WTC11 (cell line): Measurements from ENCODE around the gene DISP2. TPM values are rescaled to one million over a fixed set of nuclear protein-coding genes. Genes with fewer than 3 reads are reported as not detected.

ENCODE experiments used
- ATAC-seq: fragments of 200-7000 bp; cut with Tn5 transposase; 2 replicates; pipeline ENCODE4 v1.10.0; 2021; ENCODE audit warnings: mild to moderate bottlenecking, moderate library complexity
- CTCF ChIA-PET: fragments of 300-600 bp; sonication (Branson Sonifier 250); formaldehyde crosslinking; loops from one replicate; lab custom pipeline; 2021; ENCODE audit warnings: antibody characterized with exemption; lab: Charles Lee
- POLR2A ChIA-PET: fragments of 350-600 bp; sonication (Branson Sonifier 250); formaldehyde crosslinking; loops from one replicate; lab custom pipeline; 2021; ENCODE audit warnings: antibody characterized with exemption; lab: Charles Lee
- DNase-seq: peaks from one replicate; pipeline ENCODE4 v3.0.0; 2021; ENCODE audit warnings: low spot score
- H3K27ac Mint-ChIP-seq: 2 replicates; pipeline ENCODE4 v1.8.0; 2021; ENCODE audit warnings: mixed read lengths
- H3K27me3 Mint-ChIP-seq: 2 replicates; pipeline ENCODE4 v1.8.0; 2021; ENCODE audit warnings: low read depth, mild to moderate bottlenecking, moderate library complexity, mixed read lengths
- H3K36me3 Mint-ChIP-seq: 2 replicates; pipeline ENCODE4 v1.8.0; 2021; ENCODE audit warnings: mixed read lengths
- H3K4me1 Mint-ChIP-seq: 2 replicates; pipeline ENCODE4 v1.8.0; 2022; ENCODE audit warnings: mixed read lengths
- H3K4me3 Mint-ChIP-seq: 2 replicates; pipeline ENCODE4 v1.8.0; 2021; ENCODE audit warnings: mild to moderate bottlenecking, moderate library complexity, mixed read lengths
- H3K9me3 Mint-ChIP-seq: 2 replicates; pipeline ENCODE4 v1.8.0; 2021; ENCODE audit warnings: mixed read lengths
- ATF1 ChIP-seq: sonication (generic); formaldehyde crosslinking; IDR thresholded peaks from 2 replicates; pipeline ENCODE4 v1.8.1; 2023; ENCODE audit warnings: mild to moderate bottlenecking, moderate library complexity, missing genetic modification reagents
- FOXJ3 ChIP-seq: sonication (generic); formaldehyde crosslinking; IDR thresholded peaks from 2 replicates; pipeline ENCODE4 v1.9.0; 2021; ENCODE audit warnings: missing genetic modification reagents, mild to moderate bottlenecking, borderline replicate concordance
- JAZF1 ChIP-seq: fragments of 250-450 bp; sonication (Bioruptor Pico); IDR thresholded peaks from 2 replicates; pipeline ENCODE4 v1.9.0; 2021; ENCODE audit warnings: moderate library complexity, mild to moderate bottlenecking, inconsistent platforms
- TP53 ChIP-seq: sonication (generic); formaldehyde crosslinking; IDR thresholded peaks from 2 replicates; pipeline ENCODE4 v1.8.1; 2023; ENCODE audit warnings: mild to moderate bottlenecking, missing genetic modification reagents
- ZBTB21 ChIP-seq: sonication (generic); formaldehyde crosslinking; IDR thresholded peaks from 2 replicates; pipeline ENCODE4 v1.8.1; 2023; ENCODE audit warnings: mild to moderate bottlenecking, missing genetic modification reagents, borderline replicate concordance
- ZNF423 ChIP-seq: fragments of 250-450 bp; sonication (Bioruptor Pico); IDR thresholded peaks from 2 replicates; pipeline ENCODE4 v2.1.2; 2022; ENCODE audit warnings: mild to moderate bottlenecking, moderate library complexity
- total RNA-seq: library from RNA; stranded (reverse); gene quantifications from 3 replicates; pipeline ENCODE4 v1.2.3, GENCODE V29; 2021
- TF ChIP-seq, protein P1 (sequence below): fragments of 200-600 bp; IDR thresholded peaks from 2 replicates; pipeline ENCODE4 v1.8.0; 2022; ENCODE audit warnings: antibody characterized with exemption
- TF ChIP-seq, protein P2 (sequence below): fragments of 250-450 bp; sonication (Bioruptor Pico); IDR thresholded peaks from 2 replicates; pipeline ENCODE4 v1.9.0; 2021; ENCODE audit warnings: moderate library complexity, mild to moderate bottlenecking, inconsistent platforms, borderline replicate concordance
- TF ChIP-seq, protein P3 (sequence below): sonication (generic); formaldehyde crosslinking; IDR thresholded peaks from 2 replicates; pipeline ENCODE4 v1.8.1; 2022; ENCODE audit warnings: missing genetic modification reagents, borderline replicate concordance
- TF ChIP-seq, protein P4 (sequence below): sonication (generic); formaldehyde crosslinking; IDR thresholded peaks from 2 replicates; pipeline ENCODE4 v1.8.0; 2022; ENCODE audit warnings: missing genetic modification reagents
- TF ChIP-seq, protein P5 (sequence below): sonication (generic); formaldehyde crosslinking; conservative IDR thresholded peaks from 2 replicates; pipeline ENCODE4 v1.8.1; 2022; ENCODE audit warnings: mild to moderate bottlenecking, missing genetic modification reagents
- TF ChIP-seq, protein P6 (sequence below): sonication (generic); formaldehyde crosslinking; conservative IDR thresholded peaks from 2 replicates; pipeline ENCODE4 v1.8.1; 2023; ENCODE audit warnings: mild to moderate bottlenecking, low read depth, missing genetic modification reagents, moderate library complexity

The DISP2 gene
- total RNA-seq, 1 experiment from 2014 or later, result 3.5 TPM

DNA sequence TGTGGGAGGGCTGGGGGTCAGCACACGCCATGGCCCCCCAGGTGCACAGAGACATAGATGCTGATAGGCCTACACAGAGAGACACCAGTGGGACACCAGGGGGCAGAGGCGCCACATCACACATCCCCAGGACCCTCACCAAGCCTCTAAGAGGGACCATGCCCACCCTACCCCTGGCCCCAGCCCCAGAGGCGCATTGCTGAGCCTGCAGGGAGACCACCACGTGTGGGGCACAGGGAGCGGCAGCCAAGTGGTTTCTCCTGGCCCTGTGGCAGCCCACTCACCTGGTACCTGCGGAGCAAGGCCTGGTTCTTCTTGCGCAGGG lies 18.4 kb upstream of the DISP2 start:
- TF ChIP-seq, protein P1, sequence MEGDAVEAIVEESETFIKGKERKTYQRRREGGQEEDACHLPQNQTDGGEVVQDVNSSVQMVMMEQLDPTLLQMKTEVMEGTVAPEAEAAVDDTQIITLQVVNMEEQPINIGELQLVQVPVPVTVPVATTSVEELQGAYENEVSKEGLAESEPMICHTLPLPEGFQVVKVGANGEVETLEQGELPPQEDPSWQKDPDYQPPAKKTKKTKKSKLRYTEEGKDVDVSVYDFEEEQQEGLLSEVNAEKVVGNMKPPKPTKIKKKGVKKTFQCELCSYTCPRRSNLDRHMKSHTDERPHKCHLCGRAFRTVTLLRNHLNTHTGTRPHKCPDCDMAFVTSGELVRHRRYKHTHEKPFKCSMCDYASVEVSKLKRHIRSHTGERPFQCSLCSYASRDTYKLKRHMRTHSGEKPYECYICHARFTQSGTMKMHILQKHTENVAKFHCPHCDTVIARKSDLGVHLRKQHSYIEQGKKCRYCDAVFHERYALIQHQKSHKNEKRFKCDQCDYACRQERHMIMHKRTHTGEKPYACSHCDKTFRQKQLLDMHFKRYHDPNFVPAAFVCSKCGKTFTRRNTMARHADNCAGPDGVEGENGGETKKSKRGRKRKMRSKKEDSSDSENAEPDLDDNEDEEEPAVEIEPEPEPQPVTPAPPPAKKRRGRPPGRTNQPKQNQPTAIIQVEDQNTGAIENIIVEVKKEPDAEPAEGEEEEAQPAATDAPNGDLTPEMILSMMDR, result peak; percentile 30; the same call in 1 of the 2 replicates
- TF ChIP-seq, protein P2, sequence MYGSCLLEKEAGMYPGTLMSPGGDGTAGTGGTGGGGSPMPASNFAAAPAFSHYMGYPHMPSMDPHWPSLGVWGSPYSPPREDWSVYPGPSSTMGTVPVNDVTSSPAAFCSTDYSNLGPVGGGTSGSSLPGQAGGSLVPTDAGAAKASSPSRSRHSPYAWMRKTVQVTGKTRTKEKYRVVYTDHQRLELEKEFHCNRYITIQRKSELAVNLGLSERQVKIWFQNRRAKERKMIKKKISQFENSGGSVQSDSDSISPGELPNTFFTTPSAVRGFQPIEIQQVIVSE, result no peak
- H3K36me3 Mint-ChIP-seq, result no peaks in the 10 kb centered on the region
- H3K4me3 Mint-ChIP-seq, result no peak overlapping the region
- ChIA-PET CTCF (interaction anchor here (0.7 to 9.6 kb wide), 20 partner anchors 11 to 122 kb away, joined by 3 to 264 read pairs (median 10); partner anchors contain the start of genes ANKRD63, BAHD1, INAFM2 and KNSTRN), POLR2A (interaction anchor here (1.3 to 1.6 kb wide), 2 partner anchors 17 to 37 kb away, joined by 3 to 4 read pairs; partner anchors contain the start of gene INAFM2)
- H3K27me3 Mint-ChIP-seq, result peaks cover 5% of the 10 kb centered on the region
- DNase-seq (no peak), ATAC-seq (no peak)
- H3K9me3 Mint-ChIP-seq, result no peaks in the 10 kb centered on the region
- peaks cover 40% of the 10 kb centered on the region for H3K4me1 Mint-ChIP-seq
- H3K27ac Mint-ChIP-seq, result no peak overlapping the region

DNA sequence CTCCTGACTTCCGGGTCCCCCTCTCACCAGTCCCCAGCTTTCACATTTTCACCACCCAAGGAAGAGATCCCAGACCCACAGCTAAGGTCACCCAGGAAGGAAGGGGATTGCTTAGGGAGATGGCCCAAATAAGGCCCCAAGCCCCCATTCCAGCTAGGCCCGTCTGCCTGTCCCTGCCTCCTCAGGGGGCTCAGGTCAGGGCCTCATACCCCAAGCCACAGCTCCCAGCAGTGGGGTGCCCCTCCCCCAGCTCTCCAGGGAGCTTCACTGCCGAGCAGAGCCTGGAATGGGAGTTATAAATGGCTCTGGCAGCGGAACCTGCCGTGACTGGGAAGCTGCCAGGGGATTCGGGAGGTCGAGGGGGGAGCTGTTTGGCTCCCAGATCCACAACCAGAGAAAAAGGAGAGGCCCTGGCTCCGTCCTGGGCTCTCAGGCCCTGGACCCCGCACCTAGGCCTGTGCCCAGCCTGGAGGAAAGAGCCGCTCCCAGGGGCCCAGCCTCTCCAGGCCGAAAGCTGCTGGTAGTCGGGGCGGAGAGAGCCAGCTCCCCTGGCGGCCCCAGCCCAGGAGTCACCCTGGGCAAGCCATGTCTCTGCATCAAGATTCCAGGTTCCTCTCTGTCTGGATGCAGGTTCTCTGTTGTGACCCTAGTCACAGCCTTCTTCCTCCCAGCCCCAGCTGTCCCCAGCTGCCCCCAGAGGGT lies 17.8 kb upstream of the DISP2 start:
- Mint-ChIP-seq H3K9me3 (no peaks in the 10 kb centered on the region), H3K27me3 (peaks cover 5% of the 10 kb centered on the region), H3K4me3 (no peak overlapping the region), H3K4me1 (peaks cover 38% of the 10 kb centered on the region), H3K36me3 (no peaks in the 10 kb centered on the region), H3K27ac (no peak overlapping the region)
- DNase-seq (no peak), ATAC-seq (no peak)
- POLR2A ChIA-PET, result interaction anchor here (0.9 to 1.6 kb wide), 3 partner anchors 17 to 43 kb away, joined by 3 to 4 read pairs (median 3); partner anchors contain the start of genes INAFM2 and KNSTRN
- TF ChIP-seq, protein P3, sequence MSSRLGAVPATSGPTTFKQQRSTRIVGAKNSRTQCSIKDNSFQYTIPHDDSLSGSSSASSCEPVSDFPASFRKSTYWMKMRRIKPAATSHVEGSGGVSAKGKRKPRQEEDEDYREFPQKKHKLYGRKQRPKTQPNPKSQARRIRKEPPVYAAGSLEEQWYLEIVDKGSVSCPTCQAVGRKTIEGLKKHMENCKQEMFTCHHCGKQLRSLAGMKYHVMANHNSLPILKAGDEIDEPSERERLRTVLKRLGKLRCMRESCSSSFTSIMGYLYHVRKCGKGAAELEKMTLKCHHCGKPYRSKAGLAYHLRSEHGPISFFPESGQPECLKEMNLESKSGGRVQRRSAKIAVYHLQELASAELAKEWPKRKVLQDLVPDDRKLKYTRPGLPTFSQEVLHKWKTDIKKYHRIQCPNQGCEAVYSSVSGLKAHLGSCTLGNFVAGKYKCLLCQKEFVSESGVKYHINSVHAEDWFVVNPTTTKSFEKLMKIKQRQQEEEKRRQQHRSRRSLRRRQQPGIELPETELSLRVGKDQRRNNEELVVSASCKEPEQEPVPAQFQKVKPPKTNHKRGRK (CRISPR knock-in tag), result no peak
- peak; percentile 37; the same call in 1 of the 2 replicates for TF ChIP-seq ZNF423 (CRISPR knock-in tag)
- CTCF ChIA-PET, result interaction anchor here (0.7 to 9.6 kb wide), 20 partner anchors 12 to 168 kb away, joined by 3 to 264 read pairs (median 6); partner anchors contain the start of genes ANKRD63, BAHD1, INAFM2 and KNSTRN

DNA sequence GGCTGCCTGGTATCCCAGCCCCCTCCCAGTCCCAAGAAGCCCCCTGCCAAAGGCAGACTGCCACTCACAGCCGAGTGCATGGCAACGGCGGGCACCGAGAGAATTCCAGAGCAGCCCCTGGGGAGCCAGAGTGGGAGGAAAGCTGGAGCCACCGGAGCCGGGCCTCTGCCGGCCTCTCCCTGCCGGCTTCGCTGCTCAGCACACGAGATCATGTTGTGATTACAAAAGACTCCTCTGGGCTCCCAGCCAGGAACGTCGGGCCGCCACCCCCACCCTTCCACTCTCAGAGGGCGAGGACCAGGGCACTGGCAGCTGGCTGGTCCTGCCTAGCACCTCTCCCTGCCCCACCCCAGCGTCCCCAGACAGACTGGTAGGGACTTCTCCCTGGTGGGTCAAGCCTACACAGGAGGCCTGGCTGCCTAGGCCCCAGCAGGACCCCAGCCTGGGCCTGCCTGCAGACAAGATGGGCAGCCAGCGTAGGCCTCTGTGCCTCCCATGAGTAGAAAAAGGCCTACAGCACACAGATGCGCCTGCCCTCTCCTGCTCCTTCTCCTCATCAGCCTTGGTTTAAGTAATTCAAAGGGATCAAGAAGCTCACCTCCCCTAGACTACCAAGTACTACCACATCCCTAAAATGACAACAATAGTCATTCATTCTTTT lies 17.1 kb upstream of the DISP2 start, which contains the start of gene CCDC9B:
Gene CCDC9B, minus strand, starts transcription at position 200 of the 661 bp plus-strand sequence. Its CDS starts 120 bp downstream, at position 80.
- DNase-seq (no peak), ATAC-seq (no peak)
- ChIA-PET POLR2A (interaction anchor here (0.9 to 1.6 kb wide), 3 partner anchors 18 to 42 kb away, joined by 3 to 4 read pairs (median 3); partner anchors contain the start of genes INAFM2 and KNSTRN), CTCF (interaction anchor here (0.6 to 9.6 kb wide), 17 partner anchors 12 to 167 kb away, joined by 3 to 264 read pairs (median 14); partner anchors contain the start of genes ANKRD63, BAHD1, INAFM2 and KNSTRN)
- Mint-ChIP-seq H3K9me3 (no peaks in the 10 kb centered on the region), H3K27ac (no peak within 1 kb of the TSS), H3K4me1 (peaks cover 33% of the 10 kb centered on the region), H3K36me3 (no peaks in the 10 kb centered on the region), H3K27me3 (peaks cover 5% of the 10 kb centered on the region), H3K4me3 (no peak within 1 kb of the TSS)
- TF ChIP-seq, protein P4, sequence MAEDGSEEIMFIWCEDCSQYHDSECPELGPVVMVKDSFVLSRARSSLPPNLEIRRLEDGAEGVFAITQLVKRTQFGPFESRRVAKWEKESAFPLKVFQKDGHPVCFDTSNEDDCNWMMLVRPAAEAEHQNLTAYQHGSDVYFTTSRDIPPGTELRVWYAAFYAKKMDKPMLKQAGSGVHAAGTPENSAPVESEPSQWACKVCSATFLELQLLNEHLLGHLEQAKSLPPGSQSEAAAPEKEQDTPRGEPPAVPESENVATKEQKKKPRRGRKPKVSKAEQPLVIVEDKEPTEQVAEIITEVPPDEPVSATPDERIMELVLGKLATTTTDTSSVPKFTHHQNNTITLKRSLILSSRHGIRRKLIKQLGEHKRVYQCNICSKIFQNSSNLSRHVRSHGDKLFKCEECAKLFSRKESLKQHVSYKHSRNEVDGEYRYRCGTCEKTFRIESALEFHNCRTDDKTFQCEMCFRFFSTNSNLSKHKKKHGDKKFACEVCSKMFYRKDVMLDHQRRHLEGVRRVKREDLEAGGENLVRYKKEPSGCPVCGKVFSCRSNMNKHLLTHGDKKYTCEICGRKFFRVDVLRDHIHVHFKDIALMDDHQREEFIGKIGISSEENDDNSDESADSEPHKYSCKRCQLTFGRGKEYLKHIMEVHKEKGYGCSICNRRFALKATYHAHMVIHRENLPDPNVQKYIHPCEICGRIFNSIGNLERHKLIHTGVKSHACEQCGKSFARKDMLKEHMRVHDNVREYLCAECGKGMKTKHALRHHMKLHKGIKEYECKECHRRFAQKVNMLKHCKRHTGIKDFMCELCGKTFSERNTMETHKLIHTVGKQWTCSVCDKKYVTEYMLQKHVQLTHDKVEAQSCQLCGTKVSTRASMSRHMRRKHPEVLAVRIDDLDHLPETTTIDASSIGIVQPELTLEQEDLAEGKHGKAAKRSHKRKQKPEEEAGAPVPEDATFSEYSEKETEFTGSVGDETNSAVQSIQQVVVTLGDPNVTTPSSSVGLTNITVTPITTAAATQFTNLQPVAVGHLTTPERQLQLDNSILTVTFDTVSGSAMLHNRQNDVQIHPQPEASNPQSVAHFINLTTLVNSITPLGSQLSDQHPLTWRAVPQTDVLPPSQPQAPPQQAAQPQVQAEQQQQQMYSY (CRISPR knock-in tag), result no peak
- no peak for TF ChIP-seq ZBTB21 (CRISPR knock-in tag)
- TF ChIP-seq, protein P5, sequence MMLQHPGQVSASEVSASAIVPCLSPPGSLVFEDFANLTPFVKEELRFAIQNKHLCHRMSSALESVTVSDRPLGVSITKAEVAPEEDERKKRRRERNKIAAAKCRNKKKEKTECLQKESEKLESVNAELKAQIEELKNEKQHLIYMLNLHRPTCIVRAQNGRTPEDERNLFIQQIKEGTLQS (CRISPR knock-in tag), result no peak
- TF ChIP-seq FOXJ3 (CRISPR knock-in tag), result no peak
- TF ChIP-seq JAZF1, result no peak
- no peak for TF ChIP-seq TP53
- TF ChIP-seq, protein P6, sequence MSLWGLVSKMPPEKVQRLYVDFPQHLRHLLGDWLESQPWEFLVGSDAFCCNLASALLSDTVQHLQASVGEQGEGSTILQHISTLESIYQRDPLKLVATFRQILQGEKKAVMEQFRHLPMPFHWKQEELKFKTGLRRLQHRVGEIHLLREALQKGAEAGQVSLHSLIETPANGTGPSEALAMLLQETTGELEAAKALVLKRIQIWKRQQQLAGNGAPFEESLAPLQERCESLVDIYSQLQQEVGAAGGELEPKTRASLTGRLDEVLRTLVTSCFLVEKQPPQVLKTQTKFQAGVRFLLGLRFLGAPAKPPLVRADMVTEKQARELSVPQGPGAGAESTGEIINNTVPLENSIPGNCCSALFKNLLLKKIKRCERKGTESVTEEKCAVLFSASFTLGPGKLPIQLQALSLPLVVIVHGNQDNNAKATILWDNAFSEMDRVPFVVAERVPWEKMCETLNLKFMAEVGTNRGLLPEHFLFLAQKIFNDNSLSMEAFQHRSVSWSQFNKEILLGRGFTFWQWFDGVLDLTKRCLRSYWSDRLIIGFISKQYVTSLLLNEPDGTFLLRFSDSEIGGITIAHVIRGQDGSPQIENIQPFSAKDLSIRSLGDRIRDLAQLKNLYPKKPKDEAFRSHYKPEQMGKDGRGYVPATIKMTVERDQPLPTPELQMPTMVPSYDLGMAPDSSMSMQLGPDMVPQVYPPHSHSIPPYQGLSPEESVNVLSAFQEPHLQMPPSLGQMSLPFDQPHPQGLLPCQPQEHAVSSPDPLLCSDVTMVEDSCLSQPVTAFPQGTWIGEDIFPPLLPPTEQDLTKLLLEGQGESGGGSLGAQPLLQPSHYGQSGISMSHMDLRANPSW (CRISPR knock-in tag), result no peak
- no peak for TF ChIP-seq ATF1 (CRISPR knock-in tag)
- TF ChIP-seq, protein P1, result no peak
